Stimulated activated CD4-positive, alpha-beta T cell treated with anti-CD3 and anti-CD28 coated beads, Interleukin-15, amount 100 ng/mL, for 48 hours (primary cell): ENCODE results near the gene NKD2.
"Not testable (repeated sequence)": the region's sequence is repeated elsewhere in the genome, so short reads cannot be mapped to it uniquely, and the experiment has no call there.

Experiments
- DNase-seq, 2 donors: peaks; one replicate each; pipeline ENCODE4 v3.0.0-alpha.2; 2020; ENCODE audit warnings: low read depth in 2 of 2

NKD2 gene

GRCh38 chr5:1013948-1014301 is 5.3 kb downstream of the NKD2 start:
- no peak for DNase-seq

- no peak for DNase-seq
Observed at GRCh38 chr5:1014346-1014745, 5.7 kb downstream of the NKD2 start.

DNA sequence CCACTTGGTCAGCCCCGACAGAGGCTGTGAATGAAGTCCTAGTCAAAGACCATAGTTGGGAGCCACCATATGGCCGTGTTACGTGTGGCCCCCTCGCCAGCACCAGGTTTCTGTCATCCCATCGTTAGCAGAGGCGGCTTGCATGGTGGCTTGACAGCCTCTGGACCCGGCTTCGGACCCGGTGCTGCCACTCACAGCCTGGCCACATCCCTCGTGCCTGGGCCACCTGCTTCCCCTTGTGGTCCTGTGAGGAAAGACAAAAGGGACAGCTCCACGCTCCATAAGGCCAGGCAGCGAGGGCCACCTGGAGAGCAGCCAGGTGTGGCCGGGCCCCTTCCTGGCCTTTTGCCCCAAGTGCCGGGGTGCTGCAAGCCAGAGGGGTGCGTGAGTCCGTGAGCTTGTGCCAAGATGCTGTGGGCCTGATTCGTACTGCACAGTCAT is 6.2 kb downstream of the NKD2 start:
- DNase-seq = no peak

- DNase-seq = no peak
Observed at GRCh38 chr5:1015507-1015906, 6.9 kb downstream of the NKD2 start.

GRCh38 chr5:1016036-1016435 is 7.4 kb downstream of the NKD2 start:
- no peak for DNase-seq

- DNase-seq = no peak
Observed at GRCh38 chr5:1016476-1016875, 7.9 kb downstream of the NKD2 start.

GRCh38 chr5:1017056-1017455 is 8.5 kb downstream of the NKD2 start:
- no peak for DNase-seq

GRCh38 chr5:1017691-1018455 is 9.3 kb downstream of the NKD2 start:
- no peak for DNase-seq

- DNase-seq = no peak
Observed at GRCh38 chr5:1018596-1018995, 10.0 kb downstream of the NKD2 start.

DNA sequence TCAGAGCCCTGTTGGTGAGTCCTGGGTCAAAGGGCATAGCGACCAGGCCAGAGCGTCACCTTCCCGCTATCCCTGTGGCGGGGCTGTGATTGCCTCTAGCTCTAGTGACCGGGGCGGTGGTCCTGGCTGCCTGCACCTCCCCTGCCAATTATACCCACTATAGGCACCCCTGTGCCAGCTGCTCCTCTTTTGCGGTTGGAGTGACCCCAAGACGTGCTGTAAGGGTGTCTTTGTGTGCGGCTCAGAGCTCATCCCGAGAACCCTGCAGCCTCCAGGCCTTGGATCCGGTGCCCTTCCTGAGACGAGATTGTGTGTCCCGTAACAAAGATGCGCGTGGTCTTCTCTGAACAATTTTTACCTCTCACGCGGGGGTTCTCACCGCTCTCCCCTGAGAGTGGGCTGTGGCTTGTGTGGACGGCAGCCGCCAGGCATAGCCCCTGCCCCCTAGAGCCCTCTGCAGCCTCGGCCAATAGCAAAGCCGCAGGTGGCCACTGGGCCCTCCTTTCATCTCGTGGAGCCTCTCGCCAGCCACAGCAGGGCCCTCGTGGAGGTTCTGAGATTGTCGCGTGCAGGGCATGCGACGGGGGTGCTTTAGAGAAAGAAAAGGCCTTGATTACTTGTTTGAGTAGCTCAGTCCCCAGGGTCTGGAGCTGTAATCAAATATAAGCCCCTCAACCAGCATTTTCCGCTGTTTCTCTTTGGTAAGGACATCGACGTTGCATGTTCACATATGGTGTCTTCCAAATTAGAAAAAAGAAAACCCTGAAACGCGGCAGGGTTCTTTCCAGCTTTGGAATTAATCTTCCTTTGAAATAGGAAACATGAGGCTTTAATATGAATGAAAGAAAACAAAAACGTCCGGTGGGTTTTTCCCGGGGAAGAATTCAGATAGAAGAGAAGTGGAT is 10.7 kb downstream of the NKD2 start:
- DNase-seq = no peak

GRCh38 chr5:1020452-1020961 is 11.9 kb downstream of the NKD2 start:
- DNase-seq = no peak

DNA sequence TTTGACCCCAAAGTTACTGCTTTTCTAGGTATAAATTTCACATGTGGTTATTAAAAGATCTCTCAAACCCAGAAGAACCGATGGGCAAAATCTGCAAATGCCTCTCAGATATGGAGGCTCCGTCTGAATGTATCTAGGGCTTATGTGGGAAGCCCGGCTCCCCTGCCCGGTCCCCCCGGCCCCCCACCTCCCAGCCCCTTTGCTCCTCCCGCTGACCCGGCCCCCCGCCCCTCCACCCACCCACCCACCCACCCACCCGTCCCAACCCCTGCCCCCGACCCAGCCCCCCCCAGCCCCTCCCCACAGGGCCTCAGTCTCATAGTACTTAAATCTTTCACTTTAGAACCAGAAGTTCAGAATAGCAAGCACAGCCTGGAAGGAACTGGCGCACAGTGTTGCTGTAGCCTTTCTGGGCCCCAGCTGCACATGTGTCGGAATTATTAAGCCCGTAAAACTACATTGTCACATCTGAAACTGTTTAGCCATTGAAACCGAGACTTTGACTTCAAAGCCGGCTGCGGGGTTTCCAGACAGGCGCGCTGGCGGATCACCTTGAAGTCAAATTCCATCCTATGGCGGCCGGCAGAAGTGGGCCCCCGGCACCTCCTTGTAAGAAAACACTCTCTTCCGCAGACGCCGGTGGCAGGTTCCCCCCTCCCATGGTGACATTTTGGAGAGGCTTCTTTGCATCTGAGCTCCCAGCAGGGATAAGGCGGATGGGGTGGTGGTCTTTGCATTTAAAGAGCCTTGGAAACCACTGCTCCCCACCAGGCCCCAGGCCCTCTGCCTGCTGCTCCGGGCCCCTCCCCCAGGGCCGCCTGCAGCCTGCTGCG is 12.8 kb downstream of the NKD2 start:
- DNase-seq = no peak

- DNase-seq = not testable (repeated sequence)
Observed at GRCh38 chr5:1021969-1022336, 13.4 kb downstream of the NKD2 start.

DNA sequence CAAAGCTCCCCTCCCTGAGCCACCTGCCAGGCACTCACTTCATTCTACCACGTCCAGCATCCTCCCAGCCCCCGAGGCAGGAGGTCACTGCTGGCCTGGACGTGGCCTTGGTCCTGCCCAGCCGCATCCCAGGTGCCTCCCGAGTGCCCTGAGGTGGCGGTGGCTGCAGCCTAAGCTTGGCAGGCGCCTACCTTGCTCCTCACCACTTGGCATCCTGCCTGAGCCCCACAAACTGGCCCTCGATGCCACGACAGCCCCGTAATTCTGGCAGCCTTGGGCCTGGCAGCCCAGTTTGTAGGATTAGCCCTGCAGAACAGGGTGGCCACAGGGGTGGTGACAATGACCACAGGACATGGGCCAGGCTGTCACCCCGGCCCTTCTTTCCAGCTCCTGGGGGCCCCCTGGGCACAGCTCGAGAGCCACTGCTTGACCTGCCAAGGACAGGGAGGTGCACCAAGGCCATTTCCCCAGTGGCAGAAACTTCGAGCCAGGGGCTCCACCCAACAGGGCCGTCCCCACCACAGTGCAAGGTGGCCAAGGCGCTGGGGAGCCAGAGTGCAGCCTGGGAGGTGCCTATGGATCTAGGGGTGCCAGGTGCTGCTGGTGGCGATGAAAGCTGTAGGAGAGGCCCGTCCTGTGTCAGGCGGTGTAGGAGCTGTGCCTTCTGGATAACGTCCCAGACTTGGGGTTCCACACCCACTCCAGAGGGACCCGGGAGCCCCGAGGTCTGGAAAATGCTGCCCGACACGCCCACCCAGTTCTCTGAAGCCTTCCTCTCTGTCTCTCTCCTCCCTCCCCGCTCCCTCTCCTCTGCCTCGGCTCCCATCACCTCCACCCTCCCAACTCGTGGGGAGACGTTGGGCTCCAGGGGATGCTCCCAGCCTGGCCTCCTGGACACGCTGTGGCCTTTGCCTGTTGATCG is 18.4 kb downstream of the NKD2 start:
- no peak for DNase-seq

DNA sequence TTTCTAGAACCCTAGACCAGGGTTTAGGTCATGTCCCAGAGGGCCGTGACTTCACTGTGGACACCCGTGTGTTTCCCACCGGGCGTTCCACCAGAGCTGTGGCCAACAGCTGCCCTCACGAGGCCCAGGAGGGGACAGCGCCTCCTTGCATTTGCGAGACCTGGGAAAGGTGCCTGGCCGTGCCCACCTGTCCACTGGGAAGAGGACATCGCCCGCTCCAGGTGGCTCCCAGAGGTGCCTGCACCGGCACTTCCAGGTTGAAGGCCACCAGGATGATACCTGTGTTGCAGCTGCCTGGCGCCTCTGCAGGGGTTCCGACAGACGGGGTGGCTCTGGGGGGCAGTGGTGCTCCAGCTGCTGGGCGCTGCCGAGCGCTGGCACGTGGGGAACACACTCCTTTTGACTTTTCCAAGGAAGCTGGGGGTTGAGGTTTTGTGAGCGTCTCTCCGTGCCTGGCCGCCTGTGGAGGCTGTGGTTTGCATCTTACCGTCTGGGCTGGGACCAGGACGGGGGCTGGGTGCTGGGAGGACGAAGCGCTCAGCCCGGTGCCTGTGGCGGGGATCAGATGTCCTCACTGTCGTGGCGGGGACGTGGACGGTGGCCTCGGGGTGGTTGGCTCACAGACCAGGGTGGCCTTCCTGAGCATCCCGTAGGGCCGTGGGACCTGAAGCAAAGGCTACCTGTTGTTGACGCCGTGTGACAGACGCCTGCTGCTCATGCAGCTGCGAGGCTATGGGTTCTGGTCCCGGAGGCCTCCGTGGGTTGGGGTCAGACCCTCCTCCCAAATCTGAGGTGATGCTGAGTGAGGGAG is 19.2 kb downstream of the NKD2 start:
- no peak for DNase-seq

GRCh38 chr5:1028481-1029281 is 20.1 kb downstream of the NKD2 start:
- DNase-seq = no peak

DNA sequence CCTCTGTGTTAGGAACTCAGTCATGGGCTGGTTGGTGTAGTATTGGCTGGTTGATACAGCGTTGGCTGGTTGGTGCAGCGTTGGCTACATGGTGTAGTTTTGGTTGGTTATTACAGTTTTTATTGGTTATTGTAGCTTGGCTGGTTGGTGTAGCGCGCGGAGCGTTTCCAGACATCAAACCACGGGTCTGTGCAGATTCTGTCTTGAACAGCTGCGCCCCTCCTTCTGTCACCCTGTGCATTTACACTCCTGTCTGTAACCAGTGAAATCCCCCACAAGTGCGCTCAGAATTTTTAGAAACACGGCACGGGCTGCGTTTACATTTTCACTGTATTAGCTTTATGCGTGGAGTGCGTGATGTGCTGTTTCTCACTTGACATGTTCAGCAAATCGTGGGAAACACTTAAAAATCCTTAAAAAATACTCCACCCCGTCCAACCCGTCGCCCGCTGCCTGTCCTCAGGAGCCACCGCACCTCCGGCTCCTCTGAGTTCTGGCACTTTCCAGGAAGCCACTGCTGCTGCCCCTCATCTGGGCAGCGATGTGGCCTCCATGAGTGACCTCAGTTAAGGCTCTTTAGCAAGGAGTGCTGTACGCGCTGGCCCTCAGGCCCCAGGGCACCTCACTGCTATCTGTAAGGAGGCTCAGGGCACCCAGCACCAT is 20.8 kb downstream of the NKD2 start:
- DNase-seq = no peak

- no peak for DNase-seq
Observed at GRCh38 chr5:1029945-1030625, 21.5 kb downstream of the NKD2 start.
